Measurements from ENCODE around the gene FKBP5.

The FKBP5 gene

GRCh38 chr6:35650015-35650414, 38.7 kb downstream of the FKBP5 start:
- H3K79me2 ChIP-seq (ENCODE audit: low read length): no peaks in the 10 kb centered on the region
- H3K36me3 ChIP-seq (replicated peaks; ENCODE audit: insufficient read depth, low read length): no peaks in the 10 kb centered on the region
- TF ChIP-seq CTCF (IDR thresholded peaks at IDR 0.05; ENCODE audit: low read length) (no peak), EZH2phosphoT487 (IDR thresholded peaks at IDR 0.05; ENCODE audit: low read length) (no peak), EZH2 (optimal IDR thresholded peaks at IDR 0.05; ENCODE audit: low read depth, low read length) (no peak)

GRCh38 chr6:35648203-35648602, 40.5 kb downstream of the FKBP5 start:
- H3K9ac ChIP-seq (ENCODE audit: low read length): no peak overlapping the region
- no peaks in the 10 kb centered on the region for H3K36me3 ChIP-seq (replicated peaks; ENCODE audit: insufficient read depth, low read length)
- no peaks in the 10 kb centered on the region for H3K27me3 ChIP-seq (replicated peaks; ENCODE audit: insufficient read depth, low read length)
- H4K20me1 ChIP-seq (ENCODE audit: insufficient read depth, low read length): no peaks in the 10 kb centered on the region
- H3K79me2 ChIP-seq (ENCODE audit: low read length): no peaks in the 10 kb centered on the region
- H3K4me2 ChIP-seq (ENCODE audit: low read depth, low read length): no peak overlapping the region
- DNase-seq: no peak
- no peak overlapping the region for H2AFZ ChIP-seq (ENCODE audit: low read length)
- TF ChIP-seq EZH2 (optimal IDR thresholded peaks at IDR 0.05; ENCODE audit: low read depth, low read length) (no peak), CTCF (IDR thresholded peaks at IDR 0.05; ENCODE audit: low read length) (no peak), EZH2phosphoT487 (IDR thresholded peaks at IDR 0.05; ENCODE audit: low read length) (no peak)
- no peak overlapping the region for H3K27ac ChIP-seq (ENCODE audit: low read length)
- no peak overlapping the region for H3K4me3 ChIP-seq (ENCODE audit: low read length)
- H3K9me2 ChIP-seq (replicated peaks; ENCODE audit: insufficient read depth, low read length): no peaks in the 10 kb centered on the region
- no peaks in the 10 kb centered on the region for H3F3A ChIP-seq (ENCODE audit: insufficient read depth, low read length)
- H3K4me1 ChIP-seq (ENCODE audit: low read length): no peaks in the 10 kb centered on the region
- no peaks in the 10 kb centered on the region for H3K9me3 ChIP-seq (replicated peaks; ENCODE audit: insufficient read depth, low read length)

More at GRCh38 chr6:35650015-35650414, 38.7 kb downstream of the FKBP5 start:
- Histone ChIP-seq H3F3A (ENCODE audit: insufficient read depth, low read length) (no peaks in the 10 kb centered on the region), H3K9me3 (replicated peaks; ENCODE audit: insufficient read depth, low read length) (no peaks in the 10 kb centered on the region), H3K9ac (ENCODE audit: low read length) (no peak overlapping the region), H3K27ac (ENCODE audit: low read length) (no peak overlapping the region), H3K4me1 (ENCODE audit: low read length) (no peaks in the 10 kb centered on the region), H2AFZ (ENCODE audit: low read length) (no peak overlapping the region), H3K4me3 (ENCODE audit: low read length) (no peak overlapping the region), H3K4me2 (ENCODE audit: low read depth, low read length) (no peak overlapping the region), H3K27me3 (replicated peaks; ENCODE audit: insufficient read depth, low read length) (no peaks in the 10 kb centered on the region), H3K9me2 (replicated peaks; ENCODE audit: insufficient read depth, low read length) (no peaks in the 10 kb centered on the region), H4K20me1 (ENCODE audit: insufficient read depth, low read length) (no peaks in the 10 kb centered on the region)
- DNase-seq: no peak

- no peaks in the 10 kb centered on the region for H3K36me3 ChIP-seq (replicated peaks; ENCODE audit: insufficient read depth, low read length)
- TF ChIP-seq CTCF (IDR thresholded peaks at IDR 0.05; ENCODE audit: low read length): no peak
- no peak for TF ChIP-seq EZH2 (optimal IDR thresholded peaks at IDR 0.05; ENCODE audit: low read depth, low read length)
- no peak for TF ChIP-seq EZH2phosphoT487 (IDR thresholded peaks at IDR 0.05; ENCODE audit: low read length)
Observed at GRCh38 chr6:35647400-35647799, 41.3 kb downstream of the FKBP5 start.

More at GRCh38 chr6:35647400-35647799, 41.3 kb downstream of the FKBP5 start:
- H3K27ac ChIP-seq (ENCODE audit: low read length): no peak overlapping the region
- H3F3A ChIP-seq (ENCODE audit: insufficient read depth, low read length): no peaks in the 10 kb centered on the region
- no peak overlapping the region for H3K4me2 ChIP-seq (ENCODE audit: low read depth, low read length)
- H3K4me3 ChIP-seq (ENCODE audit: low read length): no peak overlapping the region
- no peaks in the 10 kb centered on the region for H3K4me1 ChIP-seq (ENCODE audit: low read length)
- H3K9me3 ChIP-seq (replicated peaks; ENCODE audit: insufficient read depth, low read length): no peaks in the 10 kb centered on the region
- no peaks in the 10 kb centered on the region for H3K9me2 ChIP-seq (replicated peaks; ENCODE audit: insufficient read depth, low read length)
- no peaks in the 10 kb centered on the region for H3K79me2 ChIP-seq (ENCODE audit: low read length)
- H4K20me1 ChIP-seq (ENCODE audit: insufficient read depth, low read length): no peaks in the 10 kb centered on the region
- no peak for DNase-seq
- no peak overlapping the region for H3K9ac ChIP-seq (ENCODE audit: low read length)
- H2AFZ ChIP-seq (ENCODE audit: low read length): no peak overlapping the region
- no peaks in the 10 kb centered on the region for H3K27me3 ChIP-seq (replicated peaks; ENCODE audit: insufficient read depth, low read length)

All from MM.1S (cell line).